Esophagus squamous epithelium (tissue), 5 donors: ENCODE results near the gene ZNF132. TPM values are rescaled to one million over a fixed set of nuclear protein-coding genes. Genes with fewer than 3 reads are reported as not detected.

Source experiments
- DNase-seq: peaks from one replicate; lab custom pipeline; 2025; lab: John Stamatoyannopoulos, UW
- H3K27ac ChIP-seq, 4 donors: fragments of 200-600 bp; sonication (generic); one replicate each; pipeline ENCODE4 v1.5.1; 2016 to 2019; ENCODE audit warnings: mild to moderate bottlenecking in 1 of 4
- H3K27me3 ChIP-seq, 4 donors: fragments of 200-600 bp; sonication (generic); 1 replicate in 3 of 4; 2 replicates in 1 of 4; pipeline versions ENCODE4 v1.5.1 to v1.6.0; 2017 to 2021; ENCODE audit warnings: antibody characterized with exemption in 1 of 4
- H3K36me3 ChIP-seq, 3 donors: fragments of 200-600 bp; sonication (generic); one replicate each; pipeline ENCODE4 v1.5.1; 2016 to 2019
- H3K4me1 ChIP-seq, 3 donors: fragments of 200-600 bp; sonication (generic); one replicate each; pipeline ENCODE4 v1.5.1; 2017 to 2019
- H3K4me3 ChIP-seq, 4 donors: fragments of 200-600 bp; sonication (generic); 1 replicate in 3 of 4; 2 replicates in 1 of 4; pipeline ENCODE4 v1.5.1; 2016 to 2019; ENCODE audit warnings: mild to moderate bottlenecking in 2 of 4, moderate library complexity in 1 of 4
- H3K9me3 ChIP-seq, 3 donors: fragments of 200-600 bp; sonication (generic); one replicate each; pipeline ENCODE4 v1.5.1; 2016 to 2019
- CTCF ChIP-seq, 6 experiments: fragments of 450-650 bp in 4 of 6; fragments of 200-600 bp in 2 of 6; sonication (generic) in 2 of 6; IDR thresholded peaks; one replicate each; pipeline ENCODE4 v1.5.1; 2016 to 2019; ENCODE audit warnings: antibody characterized with exemption in 6 of 6, mild to moderate bottlenecking in 4 of 6, moderate library complexity in 4 of 6
- POLR2A ChIP-seq, 4 donors: fragments of 450-650 bp; IDR thresholded peaks; one replicate each; pipeline ENCODE4 v1.6.1; 2017; ENCODE audit warnings: antibody characterized with exemption in 4 of 4, mild to moderate bottlenecking in 4 of 4, moderate library complexity in 3 of 4
- WGBS, 2 donors: methylation state at CpG; one replicate each; pipeline ENCODE4 v1.1.5; 2018; 5-methylcytosine and 5-hydroxymethylcytosine counted together
- intact Hi-C: fragments of 100-400 bp; cut with DNase I; formaldehyde crosslinking; loops from one replicate; pipeline ENCODE4 v1.15.0; 2022
- total RNA-seq, 4 donors: library from RNA; depleted of rRNA; stranded (reverse); fragments of >200 nt; gene quantifications; one replicate each; pipeline ENCODE4 v1.1.0, GENCODE V29; 2016
- donor health status: DM: yes; HTN: yes; CAD: no.

The ZNF132 gene
- total RNA-seq, 4 donors from 2014 or later: 2.0 to 5.3 (median 2.4) TPM

- intact Hi-C loops: no loop called here
- Histone ChIP-seq H3K27me3 (peaks cover 0 to 26% (median 0%) of the 10 kb centered on the region in 4 donors), H3K4me3 (peak overlapping the region; percentile 26 to 76 (median 66)), H3K27ac (peak overlapping the region in 2 of 4 donors; percentile 73 to 89), H3K9me3 (no peaks in the 10 kb centered on the region), H3K4me1 (peaks cover 22 to 56% (median 24%) of the 10 kb centered on the region in 3 donors), H3K36me3 (no peaks in the 10 kb centered on the region)
- TF ChIP-seq POLR2A (IDR thresholded peaks at IDR 0.05) (no peak), CTCF (IDR thresholded peaks at IDR 0.05) (no peak)
- DNase-seq: no peak
- 52 to 54% methylated on average over 17 of the region's 18 CpGs for WGBS, 2 donors
Observed at GRCh38 chr19:58400316-58400915, 39.5 kb downstream of the ZNF132 start.

GRCh38 chr19:58399903-58400302 lies 40.0 kb downstream of the ZNF132 start:
- no peak for DNase-seq
- Histone ChIP-seq H3K4me3 (no peak overlapping the region), H3K27me3 (peaks cover 0 to 28% (median 0%) of the 10 kb centered on the region in 4 donors), H3K9me3 (no peaks in the 10 kb centered on the region), H3K4me1 (peaks cover 25 to 62% (median 29%) of the 10 kb centered on the region in 3 donors), H3K36me3 (peaks cover 0 to 4% (median under 1%) of the 10 kb centered on the region in 3 donors), H3K27ac (no peak overlapping the region)
- 100% methylated on average over 2 to 3 of the region's 3 CpGs for WGBS, 2 donors
- intact Hi-C loops: no loop called here
- TF ChIP-seq POLR2A (IDR thresholded peaks at IDR 0.05): no peak
- TF ChIP-seq CTCF (IDR thresholded peaks at IDR 0.05): no peak

- no peak for DNase-seq
- Histone ChIP-seq H3K27ac (no peak overlapping the region), H3K4me3 (no peak overlapping the region), H3K9me3 (no peaks in the 10 kb centered on the region), H3K4me1 (peaks cover 33 to 74% (median 37%) of the 10 kb centered on the region in 3 donors), H3K36me3 (peaks cover under 1 to 17% (median 14%) of the 10 kb centered on the region in 3 donors), H3K27me3 (peaks cover 0 to 28% (median 0%) of the 10 kb centered on the region in 4 donors)
- intact Hi-C loops: no loop called here
- TF ChIP-seq CTCF (IDR thresholded peaks at IDR 0.05): no peak
- no peak for TF ChIP-seq POLR2A (IDR thresholded peaks at IDR 0.05)
- 90 to 93% methylated on average over 6 of the region's 6 CpGs for WGBS, 2 donors
Observed at GRCh38 chr19:58398545-58398944, 41.4 kb downstream of the ZNF132 start.

- peaks cover 33 to 78% (median 37%) of the 10 kb centered on the region in 3 donors for H3K4me1 ChIP-seq
- no peak for DNase-seq
- H3K4me3 ChIP-seq: no peak overlapping the region
- H3K27ac ChIP-seq: no peak overlapping the region
- intact Hi-C loops: no loop called here
- no peak for TF ChIP-seq CTCF (IDR thresholded peaks at IDR 0.05)
- TF ChIP-seq POLR2A (IDR thresholded peaks at IDR 0.05): no peak
- peaks cover 0 to 28% (median 0%) of the 10 kb centered on the region in 4 donors for H3K27me3 ChIP-seq
- H3K36me3 ChIP-seq: peaks cover 5 to 22% (median 19%) of the 10 kb centered on the region in 3 donors
- no peaks in the 10 kb centered on the region for H3K9me3 ChIP-seq
- 79 to 84% methylated on average over 3 to 4 of the region's 4 CpGs for WGBS, 2 donors
Observed at GRCh38 chr19:58398087-58398486, 41.9 kb downstream of the ZNF132 start.

GRCh38 chr19:58397533-58398037 lies 42.4 kb downstream of the ZNF132 start:
- peaks cover 0 to 28% (median 0%) of the 10 kb centered on the region in 4 donors for H3K27me3 ChIP-seq
- peak overlapping the region in 1 of 4 donors; percentile 57 for H3K4me3 ChIP-seq
- H3K27ac ChIP-seq: no peak overlapping the region
- H3K36me3 ChIP-seq: peaks cover 8 to 27% (median 24%) of the 10 kb centered on the region in 3 donors
- H3K4me1 ChIP-seq: peaks cover 33 to 83% (median 37%) of the 10 kb centered on the region in 3 donors
- WGBS, 2 donors: 70 to 81% methylated on average over 3 of the region's 7 CpGs
- intact Hi-C loops: no loop called here
- no peak for DNase-seq
- TF ChIP-seq CTCF (IDR thresholded peaks at IDR 0.05) (no peak), POLR2A (IDR thresholded peaks at IDR 0.05) (no peak)
- no peaks in the 10 kb centered on the region for H3K9me3 ChIP-seq
